ENCODE data around the gene SLC3A2. TPM values are rescaled to one million over a fixed set of nuclear protein-coding genes. Genes with fewer than 3 reads are reported as not detected.

SLC3A2 gene
- total and polyA plus RNA-seq, 4 donors: 31.8 to 107 (median 86.7) TPM

- H3K27me3 ChIP-seq (ENCODE audit: control insufficient read depth in 1 of 2, insufficient read depth in 2 of 2, low read length in 1 of 2): no peaks in the 10 kb centered on the region
- 91 to 94% methylated on average over 7 of the region's 7 CpGs for WGBS, 2 donors
- ATAC-seq (ENCODE audit: low FRiP score) (no peak), DNase-seq (no peak)
- H3K27ac ChIP-seq (ENCODE audit: low read depth in 1 of 2, low read length in 2 of 2): no peak overlapping the region
- H3K4me3 ChIP-seq (ENCODE audit: low read length in 2 of 2): no peak overlapping the region
- H3K4me1 ChIP-seq (ENCODE audit: control insufficient read depth in 1 of 2, insufficient read depth in 2 of 2, low read length in 2 of 2): peaks cover 0 to 3% of the 10 kb centered on the region in 2 donors
- no peaks in the 10 kb centered on the region for H3K9me3 ChIP-seq (ENCODE audit: control insufficient read depth, low read length)
- no peaks in the 10 kb centered on the region for H3K36me3 ChIP-seq (ENCODE audit: control insufficient read depth in 1 of 2, insufficient read depth in 2 of 2, low read length in 1 of 2)
- intact Hi-C loops (cut with DNase I): no loop called here
Measured at GRCh38 chr11:62874851-62875250, 5.8 kb upstream of the SLC3A2 start.

- DNase-seq: no peak
- H3K27me3 ChIP-seq (ENCODE audit: control insufficient read depth in 1 of 2, insufficient read depth in 2 of 2, low read length in 1 of 2): no peaks in the 10 kb centered on the region
- intact Hi-C loops (cut with DNase I): no loop called here
- no peak for ATAC-seq (ENCODE audit: low FRiP score)
- peaks cover 0 to 3% of the 10 kb centered on the region in 2 donors for H3K4me1 ChIP-seq (ENCODE audit: control insufficient read depth in 1 of 2, insufficient read depth in 2 of 2, low read length in 2 of 2)
- no peak overlapping the region for H3K27ac ChIP-seq (ENCODE audit: low read depth in 1 of 2, low read length in 2 of 2)
- H3K4me3 ChIP-seq (ENCODE audit: low read length in 2 of 2): no peak overlapping the region
- WGBS, 2 donors: 81 to 82% methylated on average over 7 of the region's 7 CpGs
- no peaks in the 10 kb centered on the region for H3K36me3 ChIP-seq (ENCODE audit: control insufficient read depth in 1 of 2, insufficient read depth in 2 of 2, low read length in 1 of 2)
- H3K9me3 ChIP-seq (ENCODE audit: control insufficient read depth, low read length): no peaks in the 10 kb centered on the region
Measured at GRCh38 chr11:62875698-62876478, 4.8 kb upstream of the SLC3A2 start.

GRCh38 chr11:62876712-62877111 lies 4.0 kb upstream of the SLC3A2 start:
- 93 to 94% methylated on average over 6 of the region's 6 CpGs for WGBS, 2 donors

GRCh38 chr11:62879235-62879978 lies 1.3 kb upstream of the SLC3A2 start:
- ATAC-seq (ENCODE audit: low FRiP score) (no peak), DNase-seq (no peak)
- peaks cover 0 to 9% of the 10 kb centered on the region in 2 donors for H3K4me1 ChIP-seq (ENCODE audit: control insufficient read depth in 1 of 2, insufficient read depth in 2 of 2, low read length in 2 of 2)
- peaks cover 0 to 2% of the 10 kb centered on the region in 2 donors for H3K36me3 ChIP-seq (ENCODE audit: control insufficient read depth in 1 of 2, insufficient read depth in 2 of 2, low read length in 1 of 2)
- H3K9me3 ChIP-seq (ENCODE audit: control insufficient read depth, low read length): no peaks in the 10 kb centered on the region
- WGBS, 2 donors: 21 to 22% methylated on average over 7 of the region's 7 CpGs
- H3K4me3 ChIP-seq (ENCODE audit: low read length in 2 of 2): no peak overlapping the region
- H3K27ac ChIP-seq (ENCODE audit: low read depth in 1 of 2, low read length in 2 of 2): peak overlapping the region; percentile 68 to 98
- intact Hi-C loops (cut with DNase I): no loop called here
- no peaks in the 10 kb centered on the region for H3K27me3 ChIP-seq (ENCODE audit: control insufficient read depth in 1 of 2, insufficient read depth in 2 of 2, low read length in 1 of 2)

More at GRCh38 chr11:62876712-62877111, 4.0 kb upstream of the SLC3A2 start:
- Histone ChIP-seq H3K36me3 (ENCODE audit: control insufficient read depth in 1 of 2, insufficient read depth in 2 of 2, low read length in 1 of 2) (no peaks in the 10 kb centered on the region), H3K9me3 (ENCODE audit: control insufficient read depth, low read length) (no peaks in the 10 kb centered on the region), H3K27me3 (ENCODE audit: control insufficient read depth in 1 of 2, insufficient read depth in 2 of 2, low read length in 1 of 2) (no peaks in the 10 kb centered on the region), H3K4me1 (ENCODE audit: control insufficient read depth in 1 of 2, insufficient read depth in 2 of 2, low read length in 2 of 2) (peaks cover 0 to 3% of the 10 kb centered on the region in 2 donors), H3K4me3 (ENCODE audit: low read length in 2 of 2) (no peak overlapping the region), H3K27ac (ENCODE audit: low read depth in 1 of 2, low read length in 2 of 2) (no peak overlapping the region)
- no peak for DNase-seq
- no peak for ATAC-seq (ENCODE audit: low FRiP score)
- intact Hi-C loops (cut with DNase I): no loop called here

- peak; percentile 87 to 88 for DNase-seq
- Histone ChIP-seq H3K9me3 (ENCODE audit: control insufficient read depth, low read length) (no peaks in the 10 kb centered on the region), H3K27ac (ENCODE audit: low read depth in 1 of 2, low read length in 2 of 2) (peak overlapping the region; percentile 20 to 98), H3K36me3 (ENCODE audit: control insufficient read depth in 1 of 2, insufficient read depth in 2 of 2, low read length in 1 of 2) (peaks cover 0 to 5% of the 10 kb centered on the region in 2 donors), H3K27me3 (ENCODE audit: control insufficient read depth in 1 of 2, insufficient read depth in 2 of 2, low read length in 1 of 2) (no peaks in the 10 kb centered on the region), H3K4me1 (ENCODE audit: control insufficient read depth in 1 of 2, insufficient read depth in 2 of 2, low read length in 2 of 2) (peaks cover 0 to 9% of the 10 kb centered on the region in 2 donors), H3K4me3 (ENCODE audit: low read length in 2 of 2) (peak overlapping the region; percentile 53 to 90)
- WGBS, 2 donors: 0 to 1% methylated on average over 16 of the region's 16 CpGs
- ATAC-seq (ENCODE audit: low FRiP score): peak; percentile 47
- intact Hi-C loops (cut with DNase I): loop anchor here in 1 of 2 donors (1.0 to 10.0 kb wide), 3 partner anchors 39 to 754 kb away; partner anchors contain the start of gene TMEM179B
Measured at GRCh38 chr11:62880231-62880802, 379 bp upstream of the SLC3A2 start.

- 0 to 1% methylated on average over 21 of the region's 21 CpGs for WGBS, 2 donors
- Histone ChIP-seq H3K4me1 (ENCODE audit: control insufficient read depth in 1 of 2, insufficient read depth in 2 of 2, low read length in 2 of 2) (peaks cover 0 to 9% of the 10 kb centered on the region in 2 donors), H3K9me3 (ENCODE audit: control insufficient read depth, low read length) (no peaks in the 10 kb centered on the region), H3K4me3 (ENCODE audit: low read length in 2 of 2) (peak overlapping the region; percentile 53 to 90), H3K27me3 (ENCODE audit: control insufficient read depth in 1 of 2, insufficient read depth in 2 of 2, low read length in 1 of 2) (no peaks in the 10 kb centered on the region), H3K36me3 (ENCODE audit: control insufficient read depth in 1 of 2, insufficient read depth in 2 of 2, low read length in 1 of 2) (peaks cover 0 to 12% of the 10 kb centered on the region in 2 donors), H3K27ac (ENCODE audit: low read depth in 1 of 2, low read length in 2 of 2) (peak overlapping the region in 1 of 2 donors; percentile 88)
- ATAC-seq (ENCODE audit: low FRiP score) (peak; percentile 91), DNase-seq (peak; percentile 98)
- intact Hi-C loops (cut with DNase I): loop anchor here in 1 of 2 donors (5.0 to 10.0 kb wide), 2 partner anchors 95 to 753 kb away; partner anchors contain the start of gene TMEM179B
Measured at GRCh38 chr11:62881579-62882430, 1.1 kb downstream of the SLC3A2 start.

GRCh38 chr11:62882431-62882749 lies 1.7 kb downstream of the SLC3A2 start:
- peaks cover 0 to 14% of the 10 kb centered on the region in 2 donors for H3K36me3 ChIP-seq (ENCODE audit: control insufficient read depth in 1 of 2, insufficient read depth in 2 of 2, low read length in 1 of 2)
- H3K27ac ChIP-seq (ENCODE audit: low read depth in 1 of 2, low read length in 2 of 2): no peak overlapping the region
- no peaks in the 10 kb centered on the region for H3K9me3 ChIP-seq (ENCODE audit: control insufficient read depth, low read length)
- ATAC-seq (ENCODE audit: low FRiP score) (no peak), DNase-seq (no peak)
- intact Hi-C loops (cut with DNase I): loop anchor here in 1 of 2 donors (5.0 to 10.0 kb wide), 2 partner anchors 95 to 752 kb away; partner anchors contain the start of gene TMEM179B
- H3K27me3 ChIP-seq (ENCODE audit: control insufficient read depth in 1 of 2, insufficient read depth in 2 of 2, low read length in 1 of 2): no peaks in the 10 kb centered on the region
- H3K4me3 ChIP-seq (ENCODE audit: low read length in 2 of 2): peak overlapping the region in 1 of 2 donors; percentile 53
- H3K4me1 ChIP-seq (ENCODE audit: control insufficient read depth in 1 of 2, insufficient read depth in 2 of 2, low read length in 2 of 2): peaks cover 0 to 9% of the 10 kb centered on the region in 2 donors
- WGBS, 2 donors: 10 to 12% methylated on average over 6 of the region's 6 CpGs
